Measurements from ENCODE around the gene NEDD4L.

The NEDD4L gene

DNA sequence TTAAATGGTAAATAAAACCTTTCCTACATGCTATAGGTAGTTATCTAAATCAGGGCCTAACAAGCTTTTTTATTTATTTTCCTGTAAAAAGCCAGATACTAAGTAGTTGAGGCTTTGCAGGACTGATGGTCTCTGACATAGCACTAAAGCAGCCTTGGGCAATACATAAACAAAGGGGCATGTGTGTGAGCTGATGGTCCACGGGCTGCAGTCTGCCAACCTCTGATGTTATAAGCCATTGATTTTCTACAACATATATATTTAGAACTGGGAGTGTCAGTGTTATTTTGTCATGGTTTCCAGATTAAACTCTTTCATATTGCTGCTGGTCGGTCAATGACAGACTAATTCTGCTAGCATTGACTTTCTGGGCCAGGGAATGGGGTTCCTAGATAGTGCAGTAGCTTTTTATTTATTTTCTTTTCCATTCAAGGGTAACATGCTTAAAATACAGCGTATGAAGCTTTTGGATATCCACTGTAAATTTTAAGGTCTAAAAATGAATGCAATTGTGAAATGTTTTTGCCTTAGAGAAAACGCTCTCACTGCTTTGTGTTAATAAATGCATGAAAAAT, 134.0 kb downstream of the NEDD4L start:
- no peak for DNase-seq (ENCODE audit: extremely low read depth in 1 of 2, low read depth in 1 of 2)

DNA sequence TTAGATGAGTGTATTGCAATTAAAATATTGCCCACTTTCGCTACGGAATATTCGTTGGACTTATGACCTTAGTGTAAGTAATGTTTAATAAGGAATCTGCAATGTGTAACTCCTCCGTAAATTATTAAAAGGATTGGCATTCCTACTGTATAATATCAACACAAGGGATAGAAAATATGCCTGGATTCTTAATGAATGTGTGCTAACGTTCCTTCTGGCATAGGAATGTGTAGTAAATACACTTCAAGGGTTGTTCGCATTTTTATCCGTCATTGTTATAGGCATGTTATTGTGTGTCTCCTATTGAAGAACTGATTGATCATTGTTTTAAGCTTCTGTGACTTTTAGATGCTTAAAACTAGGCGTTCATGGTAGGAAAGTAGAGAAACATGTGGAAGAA, 134.5 kb downstream of the NEDD4L start:
- no peak for DNase-seq (ENCODE audit: extremely low read depth in 1 of 2, low read depth in 1 of 2)

DNA sequence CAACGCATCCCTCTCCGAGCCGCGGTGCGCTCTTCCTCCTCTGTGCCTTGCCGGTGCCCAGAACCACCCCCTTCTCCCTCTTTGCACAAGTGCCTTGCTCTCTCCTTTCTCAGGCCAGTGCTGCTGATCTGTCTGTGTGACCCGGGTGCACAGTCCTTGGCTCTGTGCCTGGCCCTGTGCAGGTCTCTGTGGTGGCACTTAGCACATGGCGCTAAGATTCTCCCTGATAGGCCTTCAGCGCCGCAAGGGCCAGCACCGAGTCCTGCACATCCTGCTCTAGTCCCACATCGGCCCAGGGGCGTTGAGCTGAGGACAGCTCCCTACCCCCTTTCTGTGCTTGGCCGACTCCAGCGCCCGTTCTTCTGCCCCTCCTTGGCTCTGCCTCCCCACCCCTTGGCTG, 136.1 kb downstream of the NEDD4L start:
- DNase-seq (ENCODE audit: extremely low read depth in 1 of 2, low read depth in 1 of 2), result no peak

DNA sequence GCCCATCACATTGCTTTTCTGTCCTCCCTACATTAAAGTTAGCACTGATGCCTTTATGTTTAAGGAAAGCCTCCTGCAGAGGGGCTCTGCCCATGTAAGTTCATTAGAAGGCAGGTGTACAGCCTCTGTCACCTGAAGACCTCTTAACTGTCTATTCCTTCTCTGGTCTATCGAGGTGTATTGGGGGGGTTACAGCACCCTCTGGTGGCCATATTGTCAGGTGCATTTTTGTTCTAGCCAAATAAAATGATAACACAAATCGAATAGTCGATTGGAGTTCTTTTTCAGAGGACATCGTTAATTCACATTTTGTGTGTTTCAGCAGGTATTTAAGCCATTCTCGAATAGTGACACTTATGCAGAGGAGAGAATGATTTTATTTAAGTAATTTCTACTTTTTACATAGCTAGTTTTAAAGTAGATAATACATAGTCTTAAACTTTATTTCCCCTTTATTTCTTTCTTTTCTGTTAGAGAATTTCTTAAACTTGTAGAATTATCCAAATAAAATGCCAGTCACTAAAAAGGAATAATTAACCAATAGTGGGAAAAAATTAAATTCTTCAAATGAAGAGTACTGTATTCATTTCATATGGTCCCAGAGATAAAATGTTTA, 136.8 kb downstream of the NEDD4L start:
- DNase-seq (ENCODE audit: extremely low read depth in 1 of 2, low read depth in 1 of 2), result peak in 1 of 2 donors; percentile 11

DNA sequence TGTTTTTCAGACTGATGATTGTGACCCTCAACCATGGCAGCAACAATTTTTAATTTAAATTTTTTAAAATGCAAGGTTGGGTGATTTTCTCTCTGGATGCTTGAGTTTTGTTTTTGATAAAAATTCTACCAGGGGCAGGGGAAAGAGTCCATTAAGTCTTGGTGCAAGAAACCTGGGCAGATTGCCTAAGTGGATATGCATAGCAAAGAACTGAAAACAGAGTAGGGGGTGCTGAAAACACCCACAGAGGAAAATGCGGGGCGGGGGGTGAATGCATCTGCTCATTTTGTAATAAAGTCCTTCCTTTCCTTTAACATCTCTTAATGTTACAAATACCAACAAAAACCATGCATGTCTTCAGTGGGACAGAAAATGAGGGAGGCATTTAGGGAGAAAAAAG, 138.0 kb downstream of the NEDD4L start:
- no peak for DNase-seq (ENCODE audit: extremely low read depth in 1 of 2, low read depth in 1 of 2)

DNA sequence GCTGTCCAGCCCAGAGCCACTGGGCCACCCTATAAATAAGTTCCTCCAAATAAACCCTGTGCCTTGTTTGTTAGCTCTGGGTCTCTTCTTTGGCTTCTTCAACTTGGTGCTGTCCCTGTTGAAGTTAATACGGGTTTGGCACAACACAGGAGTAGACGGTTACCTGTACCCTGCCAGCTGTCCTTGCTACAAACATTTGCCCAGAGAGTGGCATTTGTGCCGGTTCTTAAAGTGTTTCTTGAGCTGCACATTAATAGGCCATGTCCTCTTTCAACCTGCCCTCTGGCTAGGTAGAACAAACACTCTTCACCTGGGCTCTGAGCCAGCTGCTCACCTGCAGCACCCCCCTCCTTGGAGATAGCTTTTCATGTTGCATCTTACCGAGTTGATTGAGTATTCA, 139.2 kb downstream of the NEDD4L start:
- no peak for DNase-seq (ENCODE audit: extremely low read depth in 1 of 2, low read depth in 1 of 2)

DNA sequence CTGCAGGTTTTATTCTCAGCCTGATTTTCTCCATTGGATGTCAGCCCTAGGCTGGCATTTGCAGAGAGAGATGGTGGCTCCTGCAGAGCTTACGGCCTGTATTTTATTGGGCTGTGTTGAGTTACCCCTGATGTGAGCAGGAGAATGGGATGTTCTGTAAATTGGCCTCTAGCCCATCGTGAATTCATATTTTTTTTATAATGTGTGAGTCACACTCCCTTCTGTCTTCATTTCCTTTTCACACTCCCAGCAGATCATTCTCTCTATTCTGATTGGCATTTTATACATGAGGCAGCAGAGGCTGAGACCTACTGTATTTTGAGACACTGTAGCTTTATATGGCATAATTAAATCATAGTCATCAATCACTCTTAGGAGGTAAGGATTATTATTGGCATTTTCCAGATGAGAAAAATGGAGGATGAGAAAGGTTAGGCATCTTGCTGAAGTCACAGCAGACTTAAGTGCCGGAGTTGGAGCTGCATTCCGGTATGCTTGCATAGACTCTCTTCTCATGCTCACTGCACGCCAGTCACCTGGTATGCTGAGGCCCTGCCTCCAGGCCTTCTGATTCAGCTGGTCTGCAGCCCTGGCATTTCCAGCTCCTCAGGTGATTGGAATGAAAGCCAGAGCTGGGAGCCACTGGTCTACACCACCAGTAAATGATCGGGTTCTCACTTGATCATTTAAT, 142.4 kb downstream of the NEDD4L start:
- DNase-seq (ENCODE audit: extremely low read depth in 1 of 2, low read depth in 1 of 2), result no peak

DNA sequence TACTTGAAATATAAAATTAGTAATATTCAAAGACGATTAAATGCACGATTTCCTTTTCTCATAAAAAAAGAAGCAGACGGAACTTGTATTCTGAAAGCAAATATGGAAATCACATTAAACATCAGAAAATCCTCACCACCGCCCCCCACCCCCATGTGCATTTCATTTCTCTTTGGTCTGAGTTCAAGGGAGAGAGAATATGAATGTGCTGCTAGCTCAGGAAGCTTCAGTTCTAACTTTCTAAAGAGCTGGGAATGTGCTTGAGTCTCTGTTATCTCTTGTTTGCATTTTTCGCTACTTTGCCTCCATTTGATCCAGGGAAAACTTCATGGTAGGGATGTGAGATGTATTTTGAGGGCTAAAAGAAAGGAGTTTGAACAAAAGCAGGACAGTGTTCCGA, 143.6 kb downstream of the NEDD4L start:
- DNase-seq (ENCODE audit: extremely low read depth in 1 of 2, low read depth in 1 of 2), result no peak

DNA sequence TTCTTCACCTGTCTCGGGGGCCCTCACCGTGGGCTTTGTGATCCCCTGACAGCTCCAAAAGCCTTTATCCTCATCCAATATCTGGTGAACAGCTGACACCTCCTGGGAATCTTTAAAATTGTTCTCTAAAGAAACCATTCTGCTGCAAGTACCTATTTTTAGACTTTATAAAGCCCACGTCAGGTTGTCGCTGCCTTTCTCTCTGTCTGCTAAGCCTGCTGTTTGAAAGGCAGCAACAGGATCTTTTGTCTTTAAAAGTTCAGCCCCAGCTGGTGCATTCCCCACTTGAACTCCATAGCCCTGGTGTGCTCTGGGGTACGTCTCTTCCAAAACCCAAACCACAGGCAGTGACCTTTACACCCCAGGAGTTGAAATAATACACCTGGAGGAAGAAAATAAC, 145.0 kb downstream of the NEDD4L start:
- DNase-seq (ENCODE audit: extremely low read depth in 1 of 2, low read depth in 1 of 2), result no peak

DNA sequence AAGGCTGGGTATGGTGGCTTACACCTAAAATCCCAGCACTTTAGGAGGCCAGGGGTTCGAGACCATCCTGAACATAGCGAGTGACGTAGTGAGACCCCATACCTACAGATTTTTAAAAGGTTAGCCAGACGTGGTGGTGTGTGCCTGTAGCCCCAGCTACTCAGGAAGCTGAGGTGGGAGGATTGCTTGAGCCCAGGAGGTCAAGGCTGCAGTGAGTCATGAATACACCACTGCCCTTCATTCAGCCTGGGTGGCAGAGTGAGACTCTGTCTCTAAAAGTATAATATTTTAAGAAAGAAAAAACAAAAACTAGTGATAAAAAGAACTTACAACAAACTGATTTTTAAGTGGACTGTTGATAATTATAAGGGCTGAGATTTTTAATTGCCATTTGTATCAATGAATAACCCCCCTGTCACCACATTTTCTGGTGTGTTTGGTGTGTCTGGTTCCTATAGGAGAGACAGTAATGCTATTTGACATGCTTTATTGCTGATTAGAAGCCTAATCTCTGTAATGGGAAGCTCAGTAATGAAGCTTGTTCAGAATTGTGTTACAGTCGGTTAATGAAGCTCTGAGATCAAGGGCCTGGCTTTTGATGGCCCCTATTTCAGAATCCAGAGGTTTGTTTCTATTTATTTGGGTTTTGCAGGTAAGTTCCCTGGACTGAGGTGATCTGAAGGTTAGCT, 147.0 kb downstream of the NEDD4L start:
- no peak for DNase-seq (ENCODE audit: extremely low read depth in 1 of 2, low read depth in 1 of 2)

DNA sequence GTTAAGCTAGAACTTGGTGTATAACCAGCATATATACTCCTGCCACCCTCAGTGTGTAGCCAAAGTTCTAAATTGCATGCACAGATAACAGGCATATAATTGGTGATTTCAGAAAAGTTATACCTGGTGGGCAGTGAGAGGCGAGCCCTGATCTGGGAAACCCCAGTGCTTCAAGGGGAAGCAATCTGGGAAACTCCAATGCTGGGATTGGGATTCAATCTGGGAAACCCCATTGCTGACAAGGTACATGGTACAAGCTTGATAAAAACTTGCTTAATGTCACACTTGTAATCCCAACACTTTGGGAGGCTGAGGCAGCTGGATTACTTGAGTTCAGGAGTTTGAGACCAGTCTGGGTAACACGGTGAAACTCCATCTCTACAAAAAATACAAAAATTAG, 147.6 kb downstream of the NEDD4L start:
- no peak for DNase-seq (ENCODE audit: extremely low read depth in 1 of 2, low read depth in 1 of 2)

DNA sequence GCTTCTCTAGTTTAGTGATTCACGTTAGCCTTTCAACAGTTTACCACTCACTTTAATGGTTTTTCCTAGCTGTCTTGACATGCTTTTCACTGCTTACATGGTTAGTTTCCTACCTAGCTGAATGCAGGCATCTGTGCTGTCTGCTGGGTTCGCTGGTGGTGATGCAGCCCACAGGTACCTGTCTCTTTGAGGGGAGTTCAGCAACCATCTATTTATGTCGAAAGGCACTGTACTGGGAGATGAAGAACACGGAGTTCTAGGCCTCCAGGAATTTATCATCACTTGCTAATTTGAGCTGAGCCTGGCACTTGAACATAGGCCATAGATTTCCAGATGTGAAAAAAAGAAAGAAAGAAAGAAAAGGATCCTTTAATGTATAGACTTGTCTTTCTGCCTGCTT, 148.5 kb downstream of the NEDD4L start:
- DNase-seq (ENCODE audit: extremely low read depth in 1 of 2, low read depth in 1 of 2), result no peak

DNA sequence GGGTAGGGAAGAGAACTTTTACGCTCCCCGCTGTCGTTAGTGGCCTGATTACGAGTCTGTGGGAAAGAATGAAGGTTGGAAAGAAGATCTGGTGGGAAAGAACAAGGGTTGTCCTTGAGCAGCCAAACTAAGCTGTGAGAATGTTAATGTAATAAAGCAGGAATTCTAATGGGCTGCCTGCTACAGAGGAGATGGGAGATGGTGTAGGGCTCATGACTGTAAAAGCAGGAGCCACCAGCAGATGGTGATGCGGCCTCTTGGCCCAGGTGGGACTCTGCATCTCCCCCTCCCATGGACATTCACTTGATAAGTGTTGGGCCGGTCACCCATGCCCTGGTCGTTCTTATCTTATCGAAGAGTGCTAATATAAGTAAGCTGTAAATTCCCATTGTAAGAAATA, 150.0 kb downstream of the NEDD4L start:
- no peak for DNase-seq (ENCODE audit: extremely low read depth in 1 of 2, low read depth in 1 of 2)

DNA sequence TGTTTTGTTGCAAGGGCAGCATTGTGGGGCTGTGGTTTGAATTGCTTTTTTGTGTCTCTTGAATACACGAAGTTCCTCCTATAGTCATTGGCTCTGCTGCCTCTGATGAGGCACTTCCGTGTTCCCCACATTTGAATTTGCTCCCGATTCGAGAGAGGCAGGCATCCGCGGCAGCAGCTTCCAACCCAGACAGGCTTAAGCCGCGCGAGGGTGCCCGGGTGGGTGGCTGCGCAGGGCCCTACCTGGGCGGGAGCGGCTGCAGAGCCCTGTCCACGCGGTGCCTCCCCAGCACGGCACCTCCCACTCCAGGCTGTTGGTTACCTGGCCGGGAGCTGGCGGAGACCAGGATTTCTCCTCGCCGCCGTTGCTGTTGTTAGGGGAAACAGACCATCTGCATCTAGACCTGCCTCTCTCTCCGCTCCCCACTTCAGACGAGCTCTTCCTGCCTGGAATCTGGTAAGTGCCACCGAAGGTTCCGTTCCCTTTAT, 151.3 kb downstream of the NEDD4L start:
- DNase-seq (ENCODE audit: extremely low read depth in 1 of 2, low read depth in 1 of 2), result no peak

DNA sequence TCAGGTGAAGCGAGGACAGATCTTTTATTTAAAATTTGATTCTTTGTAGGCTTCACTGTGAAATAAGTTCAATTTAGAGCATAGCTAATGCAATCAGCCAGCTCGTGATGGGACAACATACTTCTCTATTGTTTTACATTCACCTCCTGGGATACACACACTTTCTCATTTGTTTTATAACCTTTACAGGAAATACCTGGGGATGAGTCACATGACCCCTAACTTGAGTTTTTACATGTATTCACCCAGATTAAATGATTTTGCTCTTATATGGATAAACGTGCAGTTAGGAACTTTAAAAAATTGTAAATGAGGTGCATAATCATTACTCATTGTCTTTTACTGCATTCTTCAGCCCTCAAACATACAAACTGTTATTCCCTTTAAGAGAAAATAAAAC, 152.1 kb downstream of the NEDD4L start:
- DNase-seq (ENCODE audit: extremely low read depth in 1 of 2, low read depth in 1 of 2), result no peak

DNA sequence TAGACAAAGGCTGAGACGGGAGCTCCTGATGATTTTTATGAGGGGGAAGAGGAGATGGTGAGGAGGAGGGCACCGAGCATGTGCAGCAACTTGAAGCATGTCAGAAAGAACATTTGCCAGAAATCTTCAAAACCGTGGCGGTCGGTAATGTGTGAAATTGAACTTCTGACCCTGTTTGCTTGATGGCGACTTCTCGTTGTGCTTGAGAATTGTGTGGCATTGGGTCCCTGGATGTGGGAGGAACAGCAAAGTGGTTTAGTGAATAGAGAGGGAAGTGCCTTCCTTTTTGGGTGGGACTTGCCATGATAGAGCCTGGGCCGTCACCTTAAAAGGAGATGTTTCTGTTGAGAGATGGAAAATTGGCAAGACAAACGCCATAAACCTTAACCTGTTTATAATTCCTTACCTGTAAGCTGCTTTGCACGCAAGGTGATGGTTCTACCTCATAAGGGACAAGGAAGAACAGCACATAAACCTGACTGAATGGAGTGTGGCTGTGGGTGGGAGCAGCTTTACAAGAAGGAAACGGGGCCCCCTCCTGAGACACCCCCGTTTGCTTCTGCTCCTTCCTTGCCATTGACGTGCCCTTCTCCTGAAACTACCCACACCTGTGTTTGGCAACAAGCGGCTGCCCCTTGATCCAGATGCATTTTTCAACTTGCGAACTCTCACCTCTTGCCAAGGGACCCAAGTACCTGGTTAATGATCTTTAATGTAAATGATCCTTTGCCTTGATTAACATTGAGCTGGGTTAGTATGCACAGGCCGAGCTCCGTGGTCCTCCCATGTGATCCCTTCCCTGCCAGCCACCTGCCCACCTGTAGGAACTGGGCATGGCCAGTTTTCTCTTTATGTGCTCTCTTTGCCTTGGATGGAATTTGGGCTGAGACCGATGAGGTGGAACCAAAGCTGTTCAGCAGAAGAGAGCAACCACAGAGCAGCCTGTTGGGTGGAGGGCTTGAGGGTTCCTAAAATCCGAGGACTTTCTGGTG, 153.2 kb downstream of the NEDD4L start:
- DNase-seq (ENCODE audit: extremely low read depth in 1 of 2, low read depth in 1 of 2), result no peak

DNA sequence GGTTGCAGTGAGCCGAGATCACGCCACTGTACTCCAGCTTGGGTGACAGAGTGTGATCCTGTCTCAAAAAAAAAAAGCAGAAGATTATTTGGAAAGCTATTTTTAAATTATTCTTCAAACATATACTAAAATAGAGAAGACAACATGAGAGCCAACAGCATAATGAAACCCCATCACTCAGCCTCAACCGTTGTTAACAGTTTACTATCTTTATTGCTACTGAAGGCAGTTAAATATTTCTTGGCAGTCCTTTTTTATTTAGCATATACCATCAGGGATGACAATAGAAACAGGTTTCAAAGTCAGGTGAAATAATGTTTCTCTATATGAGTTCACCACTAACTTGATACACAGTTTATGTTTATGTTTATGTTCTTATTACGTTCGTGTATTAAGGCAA, 157.2 kb downstream of the NEDD4L start:
- no peak for DNase-seq (ENCODE audit: extremely low read depth in 1 of 2, low read depth in 1 of 2)

DNA sequence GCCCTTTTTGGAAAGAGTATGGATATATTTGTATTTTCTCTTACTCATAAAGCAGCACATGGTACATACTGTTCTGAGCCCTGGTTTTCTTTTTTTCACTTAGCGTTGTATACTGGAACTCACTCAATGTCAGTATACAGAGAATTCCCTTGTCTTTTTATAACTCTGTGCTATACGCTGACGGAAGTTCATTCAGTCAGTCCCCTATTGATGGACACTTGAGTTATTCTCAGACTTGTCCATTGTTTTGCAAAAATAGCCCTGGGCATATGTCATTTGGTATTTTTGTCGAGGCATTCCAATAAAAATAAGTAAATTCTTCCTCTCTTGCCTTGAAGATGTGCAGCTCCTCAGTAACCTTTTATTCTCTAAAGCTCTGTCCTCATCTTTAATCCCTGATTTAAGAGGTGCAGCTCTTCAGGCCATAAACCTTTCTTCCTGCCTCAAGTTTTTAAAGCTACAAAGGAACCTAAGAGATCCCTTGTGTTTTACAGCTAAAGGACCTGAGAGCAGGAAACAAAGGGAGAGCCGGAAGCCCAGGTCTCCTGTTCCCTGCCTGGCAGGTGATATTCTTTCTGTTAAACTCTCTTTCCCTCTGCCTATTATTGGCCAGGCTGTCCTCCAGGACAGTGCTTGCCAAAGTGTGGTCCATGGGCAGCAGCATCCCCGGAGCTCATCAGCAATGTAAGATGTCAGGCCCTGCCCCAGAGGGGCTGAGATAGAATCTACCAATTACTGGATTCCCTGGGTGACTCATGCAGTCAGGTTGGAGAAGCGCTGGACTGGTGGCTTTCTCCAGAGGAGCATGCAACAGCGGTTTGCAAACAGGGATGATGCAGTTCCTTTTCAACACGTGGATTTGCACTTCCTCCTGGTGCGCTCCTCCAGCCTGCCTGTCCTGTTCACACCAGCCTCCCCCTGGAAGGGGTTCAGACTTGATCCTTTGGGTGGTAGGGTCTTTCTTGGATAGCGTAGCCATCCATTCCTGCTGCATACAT, 158.0 kb downstream of the NEDD4L start:
- DNase-seq (ENCODE audit: extremely low read depth in 1 of 2, low read depth in 1 of 2), result no peak

DNA sequence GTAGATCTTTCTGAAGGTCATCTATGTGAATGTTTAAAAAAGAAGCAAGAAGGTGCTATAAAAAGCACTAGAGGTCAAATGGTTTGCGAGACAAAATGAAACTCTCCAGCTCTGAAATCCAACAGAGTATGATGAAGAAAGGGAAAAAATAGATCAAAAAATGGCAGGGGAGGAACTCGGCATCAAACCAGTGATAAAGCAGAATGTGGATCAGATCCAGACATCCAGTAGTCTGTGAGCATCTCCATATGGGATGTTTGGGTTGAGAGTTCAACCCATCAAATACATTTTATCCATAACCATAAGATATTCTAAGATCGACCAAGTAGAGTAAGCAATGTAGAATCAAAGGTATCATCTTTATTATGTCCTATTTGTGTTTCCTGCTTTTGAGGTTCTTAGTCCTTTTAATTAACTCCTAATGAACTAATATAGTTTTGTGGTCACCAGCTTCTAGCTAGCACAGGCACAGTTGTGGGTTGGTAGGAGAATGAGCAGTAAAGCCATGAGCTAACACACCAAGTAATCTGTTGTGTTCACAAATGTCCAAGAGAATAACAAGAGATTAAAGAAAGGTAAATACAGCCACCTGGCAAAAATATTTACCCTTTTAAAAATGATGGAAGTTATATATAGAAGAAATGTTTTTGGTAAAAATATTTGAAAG, 160.9 kb downstream of the NEDD4L start:
- no peak for DNase-seq (ENCODE audit: extremely low read depth in 1 of 2, low read depth in 1 of 2)
